HepG2 (cell line): ENCODE results near the gene HTRA3. TPM values are rescaled to one million over a fixed set of nuclear protein-coding genes. Genes with fewer than 3 reads are reported as not detected.

ENCODE experiments used
- ARNT ChIP-seq: fragments of 450-650 bp; IDR thresholded peaks from 2 replicates; pipeline ENCODE4 v1.6.1; 2017
- ATF6 ChIP-seq: sonication (generic); formaldehyde crosslinking; conservative IDR thresholded peaks from 2 replicates; pipeline ENCODE4 v1.4.0; 2020; ENCODE audit warnings: missing genetic modification reagents
- BCLAF1 ChIP-seq: fragments of 450-650 bp; IDR thresholded peaks from 2 replicates; pipeline ENCODE4 v1.6.1; 2017; ENCODE audit warnings: mild to moderate bottlenecking
- EHMT2 ChIP-seq: fragments of 200-600 bp; sonication (generic); IDR thresholded peaks from 2 replicates; pipeline ENCODE4 v1.7.0; 2017; ENCODE audit warnings: antibody characterized with exemption, low read depth, low read length, borderline replicate concordance
- FOXP1 ChIP-seq, 2 experiments: fragments of 450-650 bp in 1 of 2; IDR thresholded peaks; 2 replicates each; pipeline ENCODE4 v1.6.1; 2017 to 2018; ENCODE audit warnings: antibody characterized with exemption in 1 of 2
- GABPA ChIP-seq, 2 experiments: IDR thresholded peaks; 2 replicates each; pipeline ENCODE4 v1.6.1; 2011 to 2016; ENCODE audit warnings: low read depth in 2 of 2, low read length in 1 of 2, missing biosample characterization in 1 of 2, missing genetic modification characterization in 1 of 2
- HMGXB3 ChIP-seq: sonication (generic); formaldehyde crosslinking; IDR thresholded peaks from 2 replicates; pipeline ENCODE4 v1.4.0; 2020; ENCODE audit warnings: missing genetic modification reagents, borderline replicate concordance
- NFE2L2 ChIP-seq: fragments of 150-350 bp; IDR thresholded peaks from 2 replicates; pipeline ENCODE4 v1.6.1; 2014; ENCODE audit warnings: low read length
- NFKB2 ChIP-seq: sonication (generic); formaldehyde crosslinking; IDR thresholded peaks from 2 replicates; pipeline ENCODE4 v1.4.0; 2020; ENCODE audit warnings: missing genetic modification reagents, borderline replicate concordance
- PTBP1 ChIP-seq: fragments of 200-400 bp; formaldehyde crosslinking; IDR thresholded peaks from 2 replicates; pipeline ENCODE4 v1.6.1; 2018; ENCODE audit warnings: low read length, low read depth; ENCODE audit not compliant: poor library complexity, severe bottlenecking
- RELA ChIP-seq: sonication (generic); formaldehyde crosslinking; IDR thresholded peaks from 2 replicates; pipeline ENCODE4 v1.4.0; 2020; ENCODE audit warnings: missing genetic modification reagents
- RFXANK ChIP-seq: IDR thresholded peaks from 2 replicates; pipeline ENCODE4 v1.6.1; 2016
- SP5 ChIP-seq: IDR thresholded peaks from 2 replicates; pipeline ENCODE4 v1.6.1; 2016; ENCODE audit warnings: low read depth, borderline replicate concordance
- ZNF367 ChIP-seq: sonication (generic); formaldehyde crosslinking; IDR thresholded peaks from 2 replicates; pipeline ENCODE4 v1.4.0; 2020; ENCODE audit warnings: missing genetic modification reagents, borderline replicate concordance
- ZNF510 ChIP-seq: sonication (generic); formaldehyde crosslinking; IDR thresholded peaks from 2 replicates; pipeline ENCODE4 v1.4.0; 2020; ENCODE audit warnings: low read depth, mild to moderate bottlenecking, missing genetic modification reagents
- ZNF709 ChIP-seq: sonication (generic); formaldehyde crosslinking; IDR thresholded peaks from 2 replicates; pipeline ENCODE4 v1.5.0; 2020; ENCODE audit warnings: mild to moderate bottlenecking, missing genetic modification reagents
- ZNF792 ChIP-seq: IDR thresholded peaks from 2 replicates; pipeline ENCODE4 v1.6.1; 2016
- polyA plus RNA-seq, 8 experiments: library from polyadenylated mRNA; depleted of rRNA in 3 of 8; stranded (reverse) in 7 of 8; unstranded in 1 of 8; fragments of >200 nt; fragmentation: Illumina TruSeq in 4 of 8; extraction: Trizol in 4 of 8; gene quantifications; 2 replicates each; pipeline versions ENCODE4 v1.2.1 to v1.2.3, GENCODE V29; 2011 to 2016; ENCODE audit warnings: low read depth in 4 of 8, missing spikeins in 1 of 8, mixed read lengths in 1 of 8; ENCODE audit not compliant: insufficient read depth in 1 of 8
- total RNA-seq, 5 experiments: library from RNA; depleted of rRNA; stranded (reverse); fragments of >200 nt; fragmentation: Illumina TruSeq; extraction: Trizol; gene quantifications; 2 replicates each; pipeline ENCODE4 v1.2.3, GENCODE V29; 2016; ENCODE audit warnings: low read depth in 1 of 5
- TF ChIP-seq, protein P1 (sequence below): sonication (generic); formaldehyde crosslinking; conservative IDR thresholded peaks from 2 replicates; pipeline ENCODE4 v1.5.0; 2020; ENCODE audit warnings: missing genetic modification reagents
- TF ChIP-seq, protein P2 (sequence below): sonication (generic); formaldehyde crosslinking; IDR thresholded peaks from 2 replicates; pipeline ENCODE4 v1.5.1; 2020; ENCODE audit warnings: missing genetic modification reagents, mild to moderate bottlenecking, borderline replicate concordance

Gene HTRA3
- total and polyA plus RNA-seq, 2 of the 13 experiments (the other 11 are each of a cell fraction or from before 2014, with no cell fraction given) = 0.17 TPM; not detected in 1

- TF ChIP-seq BCLAF1 (no peak), RELA (CRISPR knock-in tag) (0 out of 2 replicates have a peak, but pooled peaks have one; percentile 63), HMGXB3 (CRISPR knock-in tag) (no peak), NFE2L2 (no peak), ATF6 (CRISPR knock-in tag) (no peak), ZNF709 (CRISPR knock-in tag) (peak; percentile 51; the same call in 1 of the 2 replicates), NFKB2 (CRISPR knock-in tag) (0 out of 2 replicates have a peak, but pooled peaks have one; percentile 18), ZNF510 (CRISPR knock-in tag) (no peak), RFXANK (CRISPR knock-in tag) (no peak), SP5 (peak; percentile 74; the same call in 1 of the 2 replicates), FOXP1 (IDR thresholded peaks at IDR 0.05) (no peak), FOXP1 (CRISPR knock-in tag; IDR thresholded peaks at IDR 0.05) (no peak), EHMT2 (no peak), ZNF792 (CRISPR knock-in tag) (no peak), ARNT (no peak), GABPA (IDR thresholded peaks at IDR 0.05; ENCODE audit: low read depth, low read length) (no peak), GABPA (CRISPR knock-in tag; IDR thresholded peaks at IDR 0.05; ENCODE audit: low read depth) (peak; percentile 45), ZNF367 (no peak), PTBP1 (no peak)
- TF ChIP-seq, protein P1, sequence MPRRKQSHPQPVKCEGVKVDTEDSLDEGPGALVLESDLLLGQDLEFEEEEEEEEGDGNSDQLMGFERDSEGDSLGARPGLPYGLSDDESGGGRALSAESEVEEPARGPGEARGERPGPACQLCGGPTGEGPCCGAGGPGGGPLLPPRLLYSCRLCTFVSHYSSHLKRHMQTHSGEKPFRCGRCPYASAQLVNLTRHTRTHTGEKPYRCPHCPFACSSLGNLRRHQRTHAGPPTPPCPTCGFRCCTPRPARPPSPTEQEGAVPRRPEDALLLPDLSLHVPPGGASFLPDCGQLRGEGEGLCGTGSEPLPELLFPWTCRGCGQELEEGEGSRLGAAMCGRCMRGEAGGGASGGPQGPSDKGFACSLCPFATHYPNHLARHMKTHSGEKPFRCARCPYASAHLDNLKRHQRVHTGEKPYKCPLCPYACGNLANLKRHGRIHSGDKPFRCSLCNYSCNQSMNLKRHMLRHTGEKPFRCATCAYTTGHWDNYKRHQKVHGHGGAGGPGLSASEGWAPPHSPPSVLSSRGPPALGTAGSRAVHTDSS (CRISPR knock-in tag) = no peak
- TF ChIP-seq, protein P2, sequence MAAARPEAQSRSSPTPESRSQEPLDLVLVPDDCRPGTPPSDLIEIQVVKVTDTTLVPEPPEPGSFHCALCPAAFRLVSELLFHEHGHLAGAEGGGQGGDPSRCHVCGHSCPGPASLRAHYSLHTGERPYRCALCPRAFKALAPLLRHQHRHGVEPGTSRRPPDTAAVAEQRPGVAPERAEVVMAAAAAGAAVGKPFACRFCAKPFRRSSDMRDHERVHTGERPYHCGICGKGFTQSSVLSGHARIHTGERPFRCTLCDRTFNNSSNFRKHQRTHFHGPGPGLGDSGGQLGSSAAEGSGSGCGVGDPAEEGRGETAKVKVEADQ = no peak
These were observed 31.0 kb upstream of the HTRA3 start (continued) for GRCh38 chr4:8238515-8239053.
